OCI-M2 (cell line): ENCODE data around the gene P2RX5.

Source experiments
- DNase-seq: peaks from one replicate; lab custom pipeline; 2025; ENCODE audit not compliant: unreplicated experiment; lab: John Stamatoyannopoulos, UW

P2RX5 gene

GRCh38 chr17:3626831-3627768 lies 68.9 kb downstream of the P2RX5 start:
- DNase-seq: no peak
